ENCODE measurements around the gene APC2.

The APC2 gene

DNA sequence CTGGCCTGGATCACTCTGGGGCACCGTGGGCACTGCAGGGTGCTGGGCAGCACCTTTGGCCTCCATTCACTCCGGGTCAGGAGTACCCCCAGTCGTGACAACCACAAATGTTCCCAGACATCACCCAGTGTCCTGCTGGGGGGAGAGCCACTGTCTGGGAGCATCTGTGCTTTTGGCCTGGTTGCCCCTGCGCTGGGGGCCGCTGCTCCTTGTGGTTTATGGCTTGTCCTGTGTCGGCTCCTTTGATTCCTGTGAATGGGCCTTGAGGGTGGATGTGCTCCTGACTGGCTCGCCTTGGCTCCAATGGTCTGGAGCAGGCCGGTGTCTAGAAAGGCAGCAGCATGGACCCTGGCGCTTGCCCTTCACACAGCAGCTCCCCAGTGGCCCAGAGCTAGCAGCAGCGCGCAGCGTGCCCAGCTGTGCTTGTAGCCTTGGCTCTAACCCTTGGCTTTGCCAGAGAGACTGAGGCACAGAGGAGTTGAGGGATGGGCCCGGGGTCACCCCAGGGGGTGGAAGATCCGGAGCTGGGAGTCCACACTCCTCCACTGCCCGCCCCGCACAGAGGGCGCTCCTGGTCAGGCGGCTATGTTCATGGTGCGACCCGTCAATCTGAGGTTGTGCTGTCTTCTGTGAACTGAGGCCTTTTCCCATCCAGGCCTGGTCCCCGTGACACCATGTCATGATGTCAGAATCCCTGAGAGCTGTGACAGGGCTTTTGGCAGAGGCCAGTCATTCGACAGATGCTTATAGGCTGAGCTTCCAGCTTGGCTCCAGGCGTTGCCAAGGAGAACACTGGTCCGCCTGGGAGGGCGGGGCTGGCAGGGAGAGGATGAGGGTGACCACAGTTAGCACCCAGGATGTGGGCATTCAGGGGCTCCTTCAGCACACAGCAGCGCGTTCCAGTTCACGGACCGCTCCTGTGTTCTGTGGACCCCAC is 38.4 kb upstream of the APC2 start:
- Histone ChIP-seq H3K36me3 (ENCODE audit: control insufficient read depth, low read length) (peaks cover 84% of the 10 kb centered on the region), H3F3A (ENCODE audit: control insufficient read depth, insufficient read depth) (no peaks in the 10 kb centered on the region; the same call in 1 of the 2 replicates), H3K27me3 (ENCODE audit: control insufficient read depth, low read length) (no peaks in the 10 kb centered on the region), H3K4me2 (ENCODE audit: low read length) (no peak overlapping the region), H3K4me1 (ENCODE audit: control insufficient read depth, low read length) (peaks cover 24% of the 10 kb centered on the region), H4K20me1 (ENCODE audit: control insufficient read depth, insufficient read depth, low read depth, low read length) (peaks cover 67% of the 10 kb centered on the region), H3K9me2 (replicated peaks; ENCODE audit: control insufficient read depth, low read length) (no peaks in the 10 kb centered on the region), H3K4me3 (ENCODE audit: low read length) (no peak overlapping the region), H3K9me3 (ENCODE audit: control insufficient read depth, insufficient read depth, low read length) (no peaks in the 10 kb centered on the region), H3K27ac (ENCODE audit: low read depth, low read length) (no peak overlapping the region), H3K79me2 (ENCODE audit: control insufficient read depth, low read length) (peaks cover 90% of the 10 kb centered on the region)
- TF ChIP-seq EZH2phosphoT487 (IDR thresholded peaks at IDR 0.05; ENCODE audit: borderline replicate concordance, low read length) = no peak
- TF ChIP-seq, protein P1, sequence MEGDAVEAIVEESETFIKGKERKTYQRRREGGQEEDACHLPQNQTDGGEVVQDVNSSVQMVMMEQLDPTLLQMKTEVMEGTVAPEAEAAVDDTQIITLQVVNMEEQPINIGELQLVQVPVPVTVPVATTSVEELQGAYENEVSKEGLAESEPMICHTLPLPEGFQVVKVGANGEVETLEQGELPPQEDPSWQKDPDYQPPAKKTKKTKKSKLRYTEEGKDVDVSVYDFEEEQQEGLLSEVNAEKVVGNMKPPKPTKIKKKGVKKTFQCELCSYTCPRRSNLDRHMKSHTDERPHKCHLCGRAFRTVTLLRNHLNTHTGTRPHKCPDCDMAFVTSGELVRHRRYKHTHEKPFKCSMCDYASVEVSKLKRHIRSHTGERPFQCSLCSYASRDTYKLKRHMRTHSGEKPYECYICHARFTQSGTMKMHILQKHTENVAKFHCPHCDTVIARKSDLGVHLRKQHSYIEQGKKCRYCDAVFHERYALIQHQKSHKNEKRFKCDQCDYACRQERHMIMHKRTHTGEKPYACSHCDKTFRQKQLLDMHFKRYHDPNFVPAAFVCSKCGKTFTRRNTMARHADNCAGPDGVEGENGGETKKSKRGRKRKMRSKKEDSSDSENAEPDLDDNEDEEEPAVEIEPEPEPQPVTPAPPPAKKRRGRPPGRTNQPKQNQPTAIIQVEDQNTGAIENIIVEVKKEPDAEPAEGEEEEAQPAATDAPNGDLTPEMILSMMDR (IDR thresholded peaks at IDR 0.05; ENCODE audit: low read depth, low read length, poor library complexity, severe bottlenecking) = no peak

DNA sequence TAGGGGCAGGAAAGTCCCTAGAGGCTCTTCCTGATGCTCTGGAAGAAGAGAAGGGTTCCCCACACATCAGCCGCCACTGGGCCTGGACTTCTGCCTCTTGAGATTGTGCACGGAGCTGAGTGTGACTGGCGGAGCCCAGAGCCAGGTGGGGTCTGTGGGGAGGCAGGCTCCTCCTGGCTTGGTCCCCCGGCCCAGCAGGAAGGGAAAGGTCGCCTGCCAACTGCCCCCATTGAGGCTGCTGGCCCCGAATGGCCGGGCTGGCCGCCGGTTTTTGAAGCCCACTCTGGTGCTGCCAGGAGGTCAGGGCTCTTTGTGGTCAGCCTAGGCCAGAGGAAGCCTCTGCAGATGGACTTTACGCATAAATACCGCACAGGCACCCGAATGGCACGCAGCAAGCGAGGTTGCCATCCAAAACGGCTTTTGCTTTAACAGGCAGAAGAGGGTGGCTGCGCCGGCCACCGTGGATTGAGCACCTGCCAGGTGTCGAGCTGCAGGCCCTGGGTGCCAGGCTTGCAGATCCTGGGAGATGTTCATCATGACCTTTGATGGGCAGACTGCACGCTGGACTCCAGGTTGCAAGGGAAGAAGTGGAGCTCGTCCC is 37.5 kb upstream of the APC2 start:
- Histone ChIP-seq H3K36me3 (ENCODE audit: control insufficient read depth, low read length) (peaks cover 93% of the 10 kb centered on the region), H3K4me2 (ENCODE audit: low read length) (no peak overlapping the region), H3F3A (ENCODE audit: control insufficient read depth, insufficient read depth) (no peaks in the 10 kb centered on the region), H3K79me2 (ENCODE audit: control insufficient read depth, low read length) (peaks cover 99% of the 10 kb centered on the region), H3K4me1 (ENCODE audit: control insufficient read depth, low read length) (peaks cover 19% of the 10 kb centered on the region), H3K9me3 (ENCODE audit: control insufficient read depth, insufficient read depth, low read length) (no peaks in the 10 kb centered on the region), H3K4me3 (ENCODE audit: low read length) (no peak overlapping the region), H3K27ac (ENCODE audit: low read depth, low read length) (no peak overlapping the region), H3K9me2 (replicated peaks; ENCODE audit: control insufficient read depth, low read length) (no peaks in the 10 kb centered on the region), H3K27me3 (ENCODE audit: control insufficient read depth, low read length) (no peaks in the 10 kb centered on the region), H4K20me1 (ENCODE audit: control insufficient read depth, insufficient read depth, low read depth, low read length) (peaks cover 70% of the 10 kb centered on the region)
- TF ChIP-seq, protein P1 (IDR thresholded peaks at IDR 0.05; ENCODE audit: low read depth, low read length, poor library complexity, severe bottlenecking) = no peak
- no peak for TF ChIP-seq EZH2phosphoT487 (IDR thresholded peaks at IDR 0.05; ENCODE audit: borderline replicate concordance, low read length)

DNA sequence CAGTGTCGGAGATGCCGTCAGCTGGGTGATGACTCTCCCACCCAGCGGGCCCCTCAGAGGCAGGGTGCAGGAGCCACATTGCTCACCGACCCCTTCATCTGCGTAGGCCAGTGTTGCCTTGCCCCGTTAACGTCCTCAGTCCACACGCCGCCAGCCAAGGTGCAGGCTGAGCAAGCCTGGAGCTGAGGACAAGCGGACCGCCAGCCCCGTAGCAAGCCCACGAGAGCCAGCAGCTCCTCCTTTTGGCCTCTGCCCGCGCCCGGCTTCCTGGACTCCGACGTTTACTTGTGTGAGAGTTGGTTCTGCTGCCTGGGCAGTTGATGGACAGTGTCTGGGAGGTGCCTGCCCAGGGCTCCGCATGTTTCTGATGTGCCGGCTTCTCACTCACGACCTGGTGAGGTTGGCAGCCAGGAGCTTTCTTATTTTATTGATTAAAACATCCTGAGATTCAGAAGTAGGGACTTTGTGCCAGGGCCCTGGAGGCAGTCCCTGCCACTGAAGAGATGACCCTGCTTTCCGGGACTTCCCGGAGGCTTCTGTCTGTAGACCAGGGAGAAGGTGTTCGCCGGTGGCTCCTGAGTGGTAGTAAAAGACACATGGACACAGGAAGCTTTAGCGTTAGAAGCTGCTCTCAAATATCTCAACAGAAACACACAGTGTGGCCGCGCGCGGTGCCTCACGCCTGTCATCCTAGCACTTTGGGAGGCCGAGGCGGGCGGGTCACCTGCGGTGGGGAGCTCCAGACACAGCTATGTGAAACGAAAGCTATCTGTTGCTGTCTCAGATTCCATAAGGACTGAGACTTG is 36.7 kb upstream of the APC2 start:
- H3F3A ChIP-seq (ENCODE audit: control insufficient read depth, insufficient read depth) = no peaks in the 10 kb centered on the region
- no peak overlapping the region for H3K4me3 ChIP-seq (ENCODE audit: low read length)
- no peaks in the 10 kb centered on the region for H3K27me3 ChIP-seq (ENCODE audit: control insufficient read depth, low read length)
- H3K27ac ChIP-seq (ENCODE audit: low read depth, low read length) = no peak overlapping the region
- H3K4me1 ChIP-seq (ENCODE audit: control insufficient read depth, low read length) = peaks cover 19% of the 10 kb centered on the region
- peaks cover 96% of the 10 kb centered on the region for H3K36me3 ChIP-seq (ENCODE audit: control insufficient read depth, low read length)
- no peaks in the 10 kb centered on the region for H3K9me3 ChIP-seq (ENCODE audit: control insufficient read depth, insufficient read depth, low read length)
- H3K9me2 ChIP-seq (replicated peaks; ENCODE audit: control insufficient read depth, low read length) = no peaks in the 10 kb centered on the region
- no peak overlapping the region for H3K4me2 ChIP-seq (ENCODE audit: low read length)
- TF ChIP-seq EZH2phosphoT487 (IDR thresholded peaks at IDR 0.05; ENCODE audit: borderline replicate concordance, low read length) = no peak
- TF ChIP-seq, protein P1 (IDR thresholded peaks at IDR 0.05; ENCODE audit: low read depth, low read length, poor library complexity, severe bottlenecking) = no peak
- H4K20me1 ChIP-seq (ENCODE audit: control insufficient read depth, insufficient read depth, low read depth, low read length) = peaks cover 70% of the 10 kb centered on the region
- H3K79me2 ChIP-seq (ENCODE audit: control insufficient read depth, low read length) = peaks cover 100% of the 10 kb centered on the region

All from DOHH2 (cell line).